NOMO-1 treated with dmso at 0.1 percent for 144 hours (cell line): ENCODE data around the gene NPC1.

Experiments used
- DNase-seq: peaks from one replicate; lab custom pipeline; 2025; ENCODE audit not compliant: unreplicated experiment; lab: John Stamatoyannopoulos, UW

Gene NPC1

DNA sequence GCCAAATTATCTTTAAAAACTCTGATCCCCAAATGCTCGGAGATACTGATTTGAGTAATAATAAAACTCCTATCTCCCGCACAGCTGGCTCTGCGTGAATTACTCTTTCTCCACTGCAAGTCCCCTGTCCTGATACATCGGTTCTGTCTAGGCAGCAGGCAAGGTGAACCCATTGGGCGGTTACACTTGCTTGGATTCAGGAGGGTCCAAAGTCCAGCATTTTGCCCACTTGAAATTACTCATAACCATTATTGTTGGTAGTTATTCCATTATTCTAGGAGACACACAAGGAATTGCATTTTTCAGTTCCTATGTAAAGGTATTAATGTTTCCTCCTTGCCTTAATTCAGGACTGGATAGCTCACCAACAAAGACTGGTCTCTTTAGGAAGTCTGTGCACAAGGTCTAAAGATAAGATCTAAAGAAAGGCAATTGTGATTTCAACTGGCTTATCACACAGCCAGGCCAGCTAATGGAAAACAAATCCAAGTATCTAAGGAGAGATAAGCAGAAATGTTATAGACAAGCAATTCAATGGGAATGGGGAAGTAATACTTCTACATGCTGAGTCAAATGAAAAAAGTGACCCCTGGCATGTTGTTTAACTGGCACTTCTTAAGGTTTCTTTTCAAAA lies 23.2 kb upstream of the NPC1 start:
- no peak for DNase-seq

DNA sequence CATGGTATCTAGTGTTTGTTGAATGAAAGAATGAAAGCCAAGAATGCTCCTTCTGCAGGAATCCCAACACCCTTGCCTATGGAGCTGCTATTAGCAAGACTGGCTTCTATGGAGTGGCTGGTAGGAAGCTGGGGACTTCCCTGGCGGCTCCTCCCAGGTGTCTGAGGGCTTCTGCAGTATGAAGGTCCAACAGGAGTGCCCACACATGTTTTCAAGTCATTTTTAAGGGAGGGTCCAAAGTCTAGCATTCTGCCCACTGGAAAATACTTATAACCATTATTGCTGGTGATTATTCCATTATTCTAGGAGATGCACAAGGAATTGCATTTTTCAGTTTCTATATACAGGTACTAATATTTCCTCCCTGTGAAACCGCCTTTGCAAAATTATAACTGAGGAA lies 21.9 kb upstream of the NPC1 start:
- no peak for DNase-seq

DNA sequence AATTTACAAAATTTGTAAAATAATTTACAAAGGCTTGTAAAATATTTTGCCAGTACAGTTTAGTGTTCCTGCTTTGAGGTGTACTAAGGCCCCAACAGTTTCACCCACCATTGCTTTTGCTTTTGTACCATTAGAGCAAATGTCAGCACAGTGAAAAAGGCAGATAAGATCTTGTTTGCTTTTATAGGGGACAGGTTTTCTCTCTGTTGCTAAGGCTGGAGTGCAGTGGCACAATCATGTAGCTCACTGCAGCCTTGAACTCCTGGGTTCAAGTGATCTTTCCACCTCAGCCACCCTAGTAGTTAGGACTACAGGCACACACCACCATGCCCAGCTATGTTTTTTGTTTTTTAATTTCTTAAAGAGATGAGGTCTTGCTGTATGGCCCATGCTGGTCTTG lies 19.6 kb upstream of the NPC1 start:
- DNase-seq: no peak

DNA sequence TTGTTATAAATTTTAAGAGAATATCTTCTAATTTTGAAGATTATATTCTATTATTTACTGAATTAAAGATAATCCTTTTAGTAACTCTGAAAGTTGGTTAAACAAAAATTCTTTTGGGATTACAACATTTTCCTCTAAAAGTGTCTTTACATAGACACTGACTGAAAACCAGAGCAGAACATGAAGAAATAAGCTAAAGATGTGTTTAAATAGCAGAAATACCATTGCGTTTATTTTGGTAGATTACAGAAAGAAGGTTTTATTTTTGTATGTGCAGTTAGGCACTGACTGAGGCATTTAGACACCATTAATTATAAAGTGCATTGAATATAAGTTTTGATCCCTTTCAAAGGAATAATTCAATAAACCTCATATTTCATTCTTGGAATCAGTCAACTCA lies 13.5 kb upstream of the NPC1 start:
- no peak for DNase-seq

DNA sequence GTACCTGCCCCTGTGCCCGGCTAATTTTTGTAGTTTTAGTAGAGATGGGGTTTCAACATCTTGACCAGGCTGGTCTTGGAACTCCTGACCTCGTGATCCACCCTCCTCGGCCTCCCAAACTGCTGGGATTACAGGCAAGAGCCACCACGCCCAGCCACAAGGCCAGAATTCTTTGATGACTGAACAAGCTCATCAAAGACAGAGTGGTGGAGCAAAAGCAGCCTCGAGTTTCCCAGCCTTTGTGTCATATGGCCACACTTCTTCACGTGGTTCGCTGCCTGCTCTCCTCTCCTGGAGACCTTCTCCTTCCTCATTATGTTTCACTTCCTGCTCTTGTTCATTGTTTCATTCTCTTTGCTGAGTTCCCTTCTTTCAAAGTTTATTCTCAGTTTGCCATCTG lies 9.9 kb upstream of the NPC1 start:
- peak; percentile 53 for DNase-seq

DNA sequence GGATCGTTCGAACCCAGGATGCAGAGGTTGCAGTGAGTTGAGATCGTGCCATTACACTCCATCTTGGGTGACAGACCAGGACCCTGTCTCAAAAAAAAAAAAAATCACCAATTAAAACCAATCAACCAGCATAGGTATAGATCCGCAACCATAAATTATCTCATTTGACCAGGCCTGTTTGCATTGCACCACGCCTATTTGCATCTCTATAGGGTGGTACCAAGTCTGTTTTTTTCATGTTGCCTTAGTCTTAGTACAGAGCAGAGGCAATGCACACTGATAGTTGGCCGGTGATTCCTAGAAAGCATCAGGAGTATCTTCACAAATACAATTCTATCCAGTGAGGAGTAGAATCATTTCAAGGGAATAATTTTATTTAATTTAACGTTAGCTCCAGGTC lies 9.3 kb upstream of the NPC1 start:
- DNase-seq: no peak

DNA sequence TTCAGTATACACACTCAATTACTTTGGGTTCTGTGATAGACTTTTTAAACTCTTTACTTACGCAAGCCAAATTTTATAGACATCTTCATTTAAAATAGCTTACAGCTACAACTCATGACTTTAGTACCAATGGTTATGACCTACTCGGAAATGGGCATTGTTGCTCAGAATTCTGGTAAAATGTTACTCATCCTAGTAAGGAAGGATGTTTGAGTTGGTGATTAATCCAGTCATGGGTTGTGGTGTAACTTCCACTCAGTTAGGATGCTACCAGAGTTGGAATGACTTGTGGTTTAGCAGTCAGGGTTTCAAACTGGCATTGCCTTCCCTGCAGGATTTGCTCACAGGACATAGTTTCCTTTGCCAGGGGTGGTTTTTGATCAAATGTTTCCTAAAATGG lies 7.4 kb upstream of the NPC1 start:
- DNase-seq: no peak

DNA sequence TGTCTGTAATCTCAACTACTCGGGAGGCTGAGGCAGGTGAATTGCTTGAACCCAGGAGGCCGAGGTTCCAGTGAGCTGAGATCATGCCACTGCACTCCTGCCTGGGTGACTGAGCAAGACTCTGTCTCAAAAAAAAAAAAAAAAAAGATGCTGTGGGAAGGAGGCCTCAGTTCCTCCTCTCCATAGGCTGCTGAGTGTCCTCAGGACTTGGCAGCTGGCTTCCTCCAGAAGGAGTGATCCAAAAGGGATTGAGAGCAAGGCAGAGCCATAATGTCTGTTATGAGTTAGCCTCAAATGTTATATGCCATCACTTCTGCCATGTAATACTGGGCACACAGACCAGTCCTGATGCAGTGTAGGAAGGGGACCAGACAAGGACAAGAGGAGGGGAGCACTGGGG lies 6.6 kb upstream of the NPC1 start:
- no peak for DNase-seq

DNA sequence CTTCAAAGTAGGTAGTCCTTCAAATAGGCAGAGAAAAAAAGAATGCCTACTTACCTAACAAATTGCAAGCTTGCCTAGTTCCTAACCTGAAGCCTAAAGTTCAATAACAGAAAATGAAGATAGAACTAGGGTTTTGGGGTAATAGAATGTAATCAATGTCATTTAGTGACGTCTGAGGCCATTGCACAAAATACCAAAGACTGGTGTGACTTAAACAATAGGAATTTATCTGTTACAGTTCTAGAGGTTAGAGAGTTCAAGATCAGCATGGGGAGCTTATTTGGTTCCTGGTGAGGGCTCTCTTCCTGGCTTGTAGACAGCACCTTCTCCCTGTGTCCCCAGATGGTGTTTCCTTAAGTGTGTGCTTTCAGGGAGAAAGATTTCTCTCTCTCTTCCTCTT lies 4.7 kb upstream of the NPC1 start:
- no peak for DNase-seq

DNA sequence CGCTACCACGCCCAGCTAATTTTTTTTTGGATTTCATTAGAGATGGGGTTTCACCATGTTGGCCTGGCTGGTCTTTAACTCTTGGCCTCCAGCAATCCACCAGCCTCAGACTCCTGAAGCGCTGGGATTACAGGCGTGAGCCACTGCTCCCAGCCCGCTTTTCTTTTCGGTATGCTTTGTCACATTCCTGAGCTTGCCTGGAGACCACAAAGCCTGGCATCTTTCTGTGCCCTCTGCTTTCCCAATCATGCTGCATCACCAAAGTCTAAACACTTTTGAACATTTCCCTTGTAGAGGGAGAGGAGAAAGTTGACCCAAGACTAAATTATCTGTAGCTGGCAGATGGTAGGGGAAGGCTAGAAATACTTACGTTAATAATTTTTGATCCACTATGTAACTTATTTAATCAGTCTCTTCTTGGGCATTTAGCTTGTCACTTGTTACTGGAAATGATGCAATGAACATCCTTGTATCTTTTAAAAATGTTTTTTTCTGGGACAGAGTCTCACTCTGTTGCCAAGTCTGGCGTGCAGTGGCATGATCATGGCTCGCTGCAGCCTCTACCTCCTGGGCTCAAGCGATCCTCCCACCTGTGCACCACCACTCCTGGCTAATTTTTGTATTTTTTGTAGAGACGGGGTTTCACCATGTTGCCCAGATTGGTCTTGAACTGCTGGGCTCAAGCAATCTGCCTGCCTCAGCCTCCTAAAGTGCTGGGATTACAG lies 2.7 kb upstream of the NPC1 start:
- no peak for DNase-seq

DNA sequence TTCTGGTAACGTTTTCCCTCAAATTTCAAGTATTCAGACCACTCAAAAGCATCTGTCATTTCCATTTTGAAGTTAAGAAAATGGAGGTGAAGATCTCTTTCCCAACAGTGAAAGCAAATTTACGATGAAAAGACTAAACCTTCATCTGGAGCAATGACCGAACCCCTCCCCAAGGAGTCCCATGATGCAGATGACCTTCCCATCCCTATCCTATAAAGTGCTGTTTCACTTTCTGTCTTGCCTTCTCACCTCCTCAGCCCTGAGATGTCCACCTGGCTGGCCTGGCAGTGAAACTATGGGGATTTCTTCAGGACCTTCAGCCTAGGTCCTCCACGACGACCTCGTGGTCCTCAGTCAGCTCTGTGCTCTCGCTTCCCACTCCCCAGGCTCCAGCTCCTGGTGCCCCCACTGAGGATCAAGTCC lies 925 bp upstream of the NPC1 start:
- no peak for DNase-seq

DNA sequence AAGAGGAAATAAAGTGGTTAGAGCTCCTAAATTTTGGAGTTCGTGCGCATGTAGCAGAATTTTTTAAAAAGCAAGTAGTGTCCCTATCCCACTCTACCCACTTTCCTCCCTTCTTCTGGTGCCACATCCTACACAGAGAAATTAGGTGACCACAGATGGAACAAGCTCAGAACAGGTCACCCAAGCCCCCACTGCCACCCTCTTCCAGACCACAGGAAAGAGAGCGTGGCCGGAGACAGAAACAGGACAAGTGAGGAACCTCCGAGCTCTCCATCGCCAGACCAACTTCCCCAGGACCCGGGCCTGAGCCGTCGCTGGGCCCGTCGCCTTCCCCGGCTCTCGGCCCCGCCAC lies 433 bp downstream of the NPC1 start:
- DNase-seq: no peak

DNA sequence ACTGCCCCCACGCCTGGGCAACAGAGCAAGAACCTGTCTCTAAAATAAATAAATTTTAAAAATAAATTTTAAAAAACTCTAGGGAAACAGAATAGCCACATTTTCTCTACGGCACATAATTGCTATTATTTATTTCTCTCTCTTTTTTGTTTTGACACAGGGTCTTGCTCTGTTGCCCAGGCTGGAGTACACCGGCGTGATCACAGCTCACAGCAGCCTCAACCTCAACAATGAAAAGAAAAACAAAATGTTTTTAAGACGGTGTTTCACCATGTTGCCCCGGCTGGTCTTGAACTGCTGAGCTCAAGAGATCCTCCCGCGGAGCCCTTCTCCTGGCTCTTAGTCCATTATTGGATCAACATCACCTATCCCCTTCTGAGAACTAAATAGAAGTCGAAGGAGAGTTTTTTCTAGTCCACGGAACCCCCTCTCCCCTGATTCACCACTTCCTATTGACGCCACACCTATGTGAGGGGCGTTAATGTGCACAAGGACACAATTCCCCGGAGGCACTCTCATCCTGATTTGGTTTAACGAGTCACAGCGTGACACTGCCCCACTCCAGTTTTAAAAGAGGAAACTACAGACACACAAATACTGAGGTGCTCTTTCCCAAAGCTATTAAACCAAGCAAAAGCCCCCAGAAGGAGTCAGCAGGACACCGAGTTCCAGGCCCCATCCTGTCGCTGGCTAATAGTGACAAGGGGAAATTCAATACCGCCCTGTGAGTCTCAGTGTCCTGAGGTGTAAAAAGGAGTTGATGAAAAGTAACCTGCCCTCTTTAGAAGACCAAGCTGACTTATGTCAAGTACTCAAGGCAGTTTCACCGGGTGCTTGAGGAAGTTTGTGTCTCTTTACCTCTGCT lies 1.1 kb downstream of the NPC1 start:
- DNase-seq: no peak

DNA sequence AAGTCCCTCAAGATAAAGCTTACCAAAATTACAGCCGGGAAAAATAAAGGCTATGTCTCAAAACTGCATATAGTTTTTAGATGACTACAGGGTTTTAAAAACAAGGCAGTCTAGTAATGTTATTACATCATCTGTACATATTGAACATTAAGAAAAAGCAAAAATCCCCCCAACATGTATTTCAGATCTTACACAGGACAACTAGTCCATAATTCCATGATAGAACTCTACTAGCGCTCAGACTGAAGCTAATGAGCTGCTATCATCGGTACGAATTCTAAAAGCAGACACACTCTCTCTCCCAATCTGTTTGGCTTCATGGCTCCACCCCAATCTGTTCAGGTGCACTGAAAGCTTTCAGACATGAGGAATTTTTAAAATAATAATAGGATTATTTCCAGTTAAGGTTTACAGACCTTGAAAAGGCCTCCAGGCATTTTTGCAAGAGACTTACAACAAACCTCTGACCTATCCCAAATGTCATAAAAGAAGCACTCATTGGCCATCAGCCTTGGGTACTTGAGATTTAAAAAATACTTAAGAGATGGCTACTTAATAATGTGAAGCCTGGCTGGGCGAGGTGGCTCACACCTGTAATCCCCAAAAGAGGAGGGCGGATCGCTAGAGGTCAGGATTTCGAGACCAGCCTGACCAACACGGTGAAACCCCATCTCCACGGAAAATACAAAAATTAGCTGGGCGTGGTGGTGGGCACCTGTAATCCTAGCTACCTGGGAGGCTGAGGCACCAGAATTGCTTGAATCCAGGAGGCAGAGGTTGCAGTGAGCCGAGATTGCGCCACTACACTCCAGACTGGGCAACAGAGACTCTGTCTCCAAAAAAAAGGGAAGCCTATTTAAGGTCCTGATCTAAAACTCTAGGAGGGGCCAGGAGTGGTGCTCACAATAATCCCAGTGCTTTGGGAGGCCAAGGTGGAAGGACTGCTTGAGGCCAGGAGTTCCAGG lies 2.0 kb downstream of the NPC1 start:
- no peak for DNase-seq

DNA sequence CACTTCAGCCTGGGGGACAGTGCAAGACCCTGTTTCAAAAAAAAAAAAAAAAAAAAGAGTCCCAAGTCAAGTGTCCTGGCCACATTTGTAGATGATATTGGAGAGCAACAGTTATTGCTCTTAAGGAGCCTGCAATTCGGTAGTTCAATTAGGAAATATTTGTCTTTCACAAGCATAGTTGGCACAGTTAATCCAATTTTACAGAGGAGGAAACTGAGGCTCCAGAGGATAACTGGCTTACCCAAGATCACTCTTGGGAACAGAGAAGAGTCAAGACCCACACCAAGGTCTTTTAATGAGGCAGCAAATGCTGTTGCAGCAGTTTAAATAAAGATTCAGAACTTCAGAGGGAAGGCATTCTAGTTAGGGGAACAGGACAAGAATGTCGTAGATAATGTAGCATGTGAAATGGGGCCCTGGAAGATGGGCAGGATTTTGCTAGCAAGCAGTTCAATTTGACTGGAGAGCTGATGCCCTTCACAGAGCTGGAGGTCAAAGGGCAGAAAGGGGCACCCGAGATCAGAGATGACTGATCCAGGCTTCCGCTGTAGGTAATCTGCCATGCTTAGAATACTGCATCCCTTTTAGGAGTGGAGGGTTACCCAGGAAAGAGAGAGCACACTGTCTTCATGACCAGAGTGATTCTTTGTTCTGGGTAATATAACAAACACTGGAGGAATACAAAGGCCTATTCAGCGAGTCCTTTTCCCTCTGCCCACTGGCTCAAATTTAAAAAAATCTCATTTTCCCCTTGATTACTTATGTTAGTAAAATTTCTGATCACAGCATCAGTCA lies 3.0 kb downstream of the NPC1 start:
- DNase-seq: no peak

DNA sequence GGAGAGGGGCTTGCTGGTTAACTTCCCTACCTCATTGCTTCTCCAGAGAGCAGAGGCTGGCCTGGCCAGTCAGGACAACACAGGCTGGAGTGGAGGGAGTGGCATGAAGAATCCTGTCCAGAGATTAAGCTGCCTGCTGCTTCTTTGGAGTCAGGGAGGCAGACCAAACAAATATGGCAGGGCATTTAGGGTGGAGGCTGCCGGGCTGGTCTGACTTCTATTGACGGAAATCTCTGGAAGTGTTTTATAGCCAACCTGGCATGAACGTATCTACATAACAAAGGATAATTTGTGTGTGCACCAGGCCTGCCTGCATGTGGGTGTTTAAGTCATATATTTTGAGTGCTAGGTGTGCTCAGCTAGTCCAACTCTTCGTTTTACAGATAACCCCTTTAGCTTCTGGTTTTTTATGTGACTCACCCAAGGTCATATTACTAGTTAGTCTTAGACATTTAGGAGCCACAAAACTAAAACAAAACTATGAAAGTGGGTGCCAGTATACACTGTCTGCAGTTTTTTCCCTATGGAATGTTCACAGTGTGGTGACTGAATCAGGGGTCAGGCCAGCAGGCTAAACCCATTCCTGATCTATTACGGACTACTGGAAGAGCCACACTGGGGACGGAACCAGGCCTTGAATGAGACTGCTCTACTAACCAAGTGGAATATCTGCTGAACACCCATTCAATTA lies 5.5 kb downstream of the NPC1 start:
- DNase-seq: no peak

DNA sequence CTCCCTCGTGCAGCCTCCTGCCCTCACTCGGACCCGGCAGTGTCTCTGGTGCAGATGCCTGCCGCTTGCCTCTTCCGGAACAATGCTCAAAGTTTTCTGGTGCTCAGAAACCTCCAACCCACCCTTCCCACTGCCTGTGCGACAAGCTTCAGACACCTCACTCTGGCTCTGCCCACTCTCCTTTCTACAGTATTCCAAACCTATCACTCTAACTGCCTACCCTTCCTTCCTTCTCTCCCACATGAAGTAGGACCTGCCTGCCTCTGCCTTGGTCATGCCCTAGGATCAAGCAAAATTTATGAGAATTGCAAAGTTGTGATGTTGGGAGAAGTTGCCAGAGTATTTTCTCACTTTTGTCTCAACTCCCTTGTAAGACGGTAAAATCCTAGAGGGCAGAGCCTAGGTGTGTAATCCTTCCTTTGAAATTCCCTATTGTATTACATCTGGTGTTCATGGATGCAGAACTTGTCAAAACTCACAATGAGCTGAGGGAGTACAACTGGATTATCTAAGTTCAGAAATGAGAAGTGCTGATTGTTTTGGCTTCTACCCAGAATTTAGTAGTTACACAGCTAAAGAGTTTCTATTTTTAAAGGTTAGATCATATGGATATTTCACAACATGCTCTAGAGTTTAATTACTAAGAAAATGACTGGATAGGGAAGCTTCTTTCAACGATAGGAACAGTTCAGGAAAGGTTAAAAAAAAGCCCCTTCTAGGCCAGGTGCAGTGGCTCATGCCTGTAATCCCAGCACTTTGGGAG lies 7.2 kb downstream of the NPC1 start:
- DNase-seq: peak; percentile 50

DNA sequence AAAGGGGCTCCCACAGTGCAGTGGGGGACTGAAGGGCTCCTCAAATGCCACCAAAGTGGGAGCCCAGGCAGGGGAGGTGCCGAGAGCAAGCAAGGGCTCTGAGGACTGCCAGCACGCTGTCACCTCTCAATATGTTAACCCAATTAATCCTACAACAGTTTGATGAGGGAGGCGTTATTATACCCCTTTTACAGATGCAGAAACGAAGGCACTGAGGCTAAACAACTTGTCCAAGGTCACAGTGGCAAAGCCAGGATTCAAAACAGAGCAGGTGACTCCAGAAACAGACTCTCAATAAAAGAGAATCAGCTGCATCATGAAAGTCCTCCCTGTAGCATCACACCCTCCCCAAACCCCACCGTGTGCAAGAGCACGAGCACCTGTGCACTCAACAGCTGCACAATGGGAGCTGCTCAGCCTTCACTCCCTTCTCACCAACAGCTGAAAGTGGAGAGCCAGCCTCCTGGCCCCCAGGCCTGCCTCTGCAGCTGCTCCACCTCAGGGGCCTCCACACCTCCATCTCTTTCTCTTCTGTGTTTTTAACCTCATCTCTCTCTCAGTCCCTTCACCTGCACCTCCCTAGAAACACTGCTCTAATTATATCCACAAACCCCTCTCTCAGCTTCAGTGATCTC lies 8.1 kb downstream of the NPC1 start:
- no peak for DNase-seq
